22Rv1 (cell line): ENCODE results near the gene SPRY4.

Experiments used
- CTCF ChIP-seq: fragments of 450-650 bp; IDR thresholded peaks from 2 replicates; pipeline ENCODE4 v1.5.1; 2017; ENCODE audit warnings: mild to moderate bottlenecking
- ZFX ChIP-seq: fragments of 450-650 bp; IDR thresholded peaks from 2 replicates; pipeline ENCODE4 v1.6.1; 2017; ENCODE audit warnings: antibody characterized with exemption, borderline replicate concordance

- TF ChIP-seq CTCF (no peak), ZFX (no peak)
Measured at GRCh38 chr5:142307146-142307890, 17.5 kb downstream of the SPRY4 start.
